Progenitor cell of endocrine pancreas (in vitro differentiated cells): Measurements from ENCODE around the gene GARS1. TPM values are rescaled to one million over a fixed set of nuclear protein-coding genes. Genes with fewer than 3 reads are reported as not detected.

Experiments
- DNase-seq: peaks from one replicate; pipeline ENCODE4 v3.0.0; 2021; ENCODE audit warnings: low spot score; ENCODE audit not compliant: unreplicated experiment
- H3K27ac Mint-ChIP-seq: 2 replicates; pipeline ENCODE4 v1.8.0; 2021; ENCODE audit warnings: mild to moderate bottlenecking, moderate library complexity, mixed read lengths
- H3K27me3 Mint-ChIP-seq: 2 replicates; pipeline ENCODE4 v1.8.0; 2021; ENCODE audit warnings: mixed read lengths
- H3K36me3 Mint-ChIP-seq: 2 replicates; pipeline ENCODE4 v1.8.0; 2022; ENCODE audit warnings: mixed read lengths; ENCODE audit not compliant: insufficient read depth
- H3K4me1 Mint-ChIP-seq: 2 replicates; pipeline ENCODE4 v1.8.0; 2021; ENCODE audit warnings: low read depth, mixed read lengths
- H3K4me3 Mint-ChIP-seq: 2 replicates; pipeline ENCODE4 v1.8.0; 2021; ENCODE audit warnings: low read depth, mild to moderate bottlenecking, moderate library complexity, mixed read lengths
- H3K9me3 Mint-ChIP-seq: 2 replicates; pipeline ENCODE4 v1.8.0; 2021; ENCODE audit warnings: low read depth, mixed read lengths
- total RNA-seq: library from RNA; stranded (reverse); gene quantifications from 2 replicates; pipeline ENCODE4 v1.2.1, GENCODE V29; 2021
- TF ChIP-seq, protein P1 (sequence below): fragments of 200-600 bp; sonication (generic); IDR thresholded peaks from one replicate; pipeline ENCODE4 v1.5.0; 2021; ENCODE audit warnings: antibody characterized with exemption, mild to moderate bottlenecking; ENCODE audit not compliant: unreplicated experiment

The GARS1 gene
- total RNA-seq, 1 donor from 2014 or later, result 117 TPM

DNA sequence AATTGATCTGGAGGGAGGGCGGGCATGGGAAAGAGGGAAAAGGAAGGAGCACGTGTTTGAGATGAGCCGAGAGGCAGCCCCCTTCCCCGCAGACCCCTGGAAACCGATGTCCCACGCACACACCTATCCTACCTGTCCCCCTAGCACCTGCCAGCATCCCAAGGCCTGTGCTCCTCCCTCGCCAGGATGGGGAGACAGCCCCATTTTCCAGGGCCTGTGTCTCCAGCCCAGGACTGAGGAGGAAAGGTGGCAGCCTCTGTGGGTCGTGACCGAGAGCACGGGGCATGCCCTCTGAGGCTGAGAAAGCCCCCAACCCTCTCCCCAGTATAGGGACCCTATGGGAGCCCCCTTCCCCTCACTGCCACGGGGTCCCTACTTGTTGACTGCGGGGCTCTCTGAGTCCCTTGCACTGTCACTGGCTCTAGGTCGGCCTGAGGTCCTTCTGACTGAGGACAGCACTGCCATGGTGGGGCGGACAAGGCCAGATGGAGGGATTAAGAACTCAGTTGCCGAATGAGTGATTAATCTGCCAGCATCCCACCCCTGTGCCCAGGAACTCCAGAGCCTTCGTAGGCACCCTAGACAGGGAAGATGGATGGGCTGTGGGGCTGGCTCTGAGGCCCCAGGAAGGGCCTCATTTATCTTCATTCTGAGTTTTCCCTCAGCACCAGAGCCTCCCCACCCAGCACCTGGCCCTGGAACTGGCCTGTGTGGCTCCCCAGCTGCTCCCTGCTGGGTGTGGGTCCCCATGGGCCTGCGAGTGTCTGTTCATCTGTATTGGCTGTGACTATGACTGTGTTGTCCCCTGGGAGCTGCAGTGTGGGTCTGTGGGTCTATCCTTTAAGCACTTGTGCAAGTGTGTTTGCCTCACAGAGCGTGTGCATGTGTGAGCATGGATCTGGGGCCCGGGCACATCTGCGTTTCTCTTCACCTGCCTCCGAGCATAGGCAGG, 61.6 kb downstream of the GARS1 start:
- Mint-ChIP-seq H3K36me3 (peaks cover 8% of the 10 kb centered on the region), H3K27me3 (no peaks in the 10 kb centered on the region), H3K9me3 (no peaks in the 10 kb centered on the region), H3K4me3 (no peak overlapping the region), H3K27ac (no peak overlapping the region), H3K4me1 (peaks cover 5% of the 10 kb centered on the region)
- DNase-seq, result no peak
- TF ChIP-seq, protein P1, sequence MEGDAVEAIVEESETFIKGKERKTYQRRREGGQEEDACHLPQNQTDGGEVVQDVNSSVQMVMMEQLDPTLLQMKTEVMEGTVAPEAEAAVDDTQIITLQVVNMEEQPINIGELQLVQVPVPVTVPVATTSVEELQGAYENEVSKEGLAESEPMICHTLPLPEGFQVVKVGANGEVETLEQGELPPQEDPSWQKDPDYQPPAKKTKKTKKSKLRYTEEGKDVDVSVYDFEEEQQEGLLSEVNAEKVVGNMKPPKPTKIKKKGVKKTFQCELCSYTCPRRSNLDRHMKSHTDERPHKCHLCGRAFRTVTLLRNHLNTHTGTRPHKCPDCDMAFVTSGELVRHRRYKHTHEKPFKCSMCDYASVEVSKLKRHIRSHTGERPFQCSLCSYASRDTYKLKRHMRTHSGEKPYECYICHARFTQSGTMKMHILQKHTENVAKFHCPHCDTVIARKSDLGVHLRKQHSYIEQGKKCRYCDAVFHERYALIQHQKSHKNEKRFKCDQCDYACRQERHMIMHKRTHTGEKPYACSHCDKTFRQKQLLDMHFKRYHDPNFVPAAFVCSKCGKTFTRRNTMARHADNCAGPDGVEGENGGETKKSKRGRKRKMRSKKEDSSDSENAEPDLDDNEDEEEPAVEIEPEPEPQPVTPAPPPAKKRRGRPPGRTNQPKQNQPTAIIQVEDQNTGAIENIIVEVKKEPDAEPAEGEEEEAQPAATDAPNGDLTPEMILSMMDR, result no peak

DNA sequence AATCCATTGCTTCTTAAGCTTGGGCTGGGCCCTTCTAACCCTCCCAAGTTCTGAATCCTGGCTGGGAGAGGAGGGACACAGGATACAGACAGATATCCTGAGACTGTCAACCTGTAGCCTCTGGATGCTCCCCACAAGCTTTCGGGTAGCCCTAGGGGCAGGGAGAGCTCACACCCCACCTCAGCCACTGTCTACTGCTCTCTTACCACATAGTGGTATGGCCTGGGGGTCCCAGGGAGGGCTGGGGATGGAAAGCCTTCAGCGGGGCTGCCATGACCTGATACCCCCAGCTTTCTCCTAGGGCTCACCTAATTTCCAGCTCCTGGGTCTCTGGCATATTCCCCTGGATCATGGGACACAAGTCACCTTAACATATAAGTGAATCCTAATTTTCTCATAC, 62.5 kb downstream of the GARS1 start:
- H3K36me3 Mint-ChIP-seq, result peaks cover 8% of the 10 kb centered on the region
- H3K9me3 Mint-ChIP-seq, result no peaks in the 10 kb centered on the region
- no peaks in the 10 kb centered on the region for H3K27me3 Mint-ChIP-seq
- no peak overlapping the region for H3K4me3 Mint-ChIP-seq
- TF ChIP-seq, protein P1, result no peak
- DNase-seq, result no peak
- H3K4me1 Mint-ChIP-seq, result peaks cover 5% of the 10 kb centered on the region
- no peak overlapping the region for H3K27ac Mint-ChIP-seq

DNA sequence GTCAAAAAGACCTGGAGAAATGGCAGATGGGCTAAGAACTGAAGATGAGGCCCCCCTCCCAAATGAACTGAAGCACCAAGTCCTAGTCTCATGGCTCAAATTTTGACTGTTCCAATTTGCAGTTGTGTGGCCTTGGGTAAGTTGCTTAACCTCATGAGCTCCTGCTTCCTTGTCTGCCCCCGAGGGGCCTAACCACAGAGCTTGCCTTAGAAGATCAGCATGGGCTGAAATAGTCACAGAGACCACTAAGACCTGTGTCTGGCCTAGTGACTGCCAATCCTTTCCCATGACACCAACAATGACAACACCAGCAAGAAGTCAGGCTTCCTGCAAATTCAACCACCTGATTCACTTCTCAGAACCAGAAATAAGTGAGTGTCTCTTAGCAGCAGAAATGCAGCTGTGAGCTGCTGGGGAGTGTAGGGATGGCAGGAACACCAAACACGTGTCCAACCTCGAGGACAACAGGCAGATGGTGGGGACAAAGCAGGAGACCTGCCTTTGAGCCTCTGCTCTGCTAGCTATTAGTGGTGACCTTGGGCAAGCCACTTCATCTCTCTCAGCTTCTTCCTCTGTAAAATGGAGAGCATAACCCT, 63.9 kb downstream of the GARS1 start:
- H3K9me3 Mint-ChIP-seq, result no peaks in the 10 kb centered on the region
- TF ChIP-seq, protein P1, result no peak

DNA sequence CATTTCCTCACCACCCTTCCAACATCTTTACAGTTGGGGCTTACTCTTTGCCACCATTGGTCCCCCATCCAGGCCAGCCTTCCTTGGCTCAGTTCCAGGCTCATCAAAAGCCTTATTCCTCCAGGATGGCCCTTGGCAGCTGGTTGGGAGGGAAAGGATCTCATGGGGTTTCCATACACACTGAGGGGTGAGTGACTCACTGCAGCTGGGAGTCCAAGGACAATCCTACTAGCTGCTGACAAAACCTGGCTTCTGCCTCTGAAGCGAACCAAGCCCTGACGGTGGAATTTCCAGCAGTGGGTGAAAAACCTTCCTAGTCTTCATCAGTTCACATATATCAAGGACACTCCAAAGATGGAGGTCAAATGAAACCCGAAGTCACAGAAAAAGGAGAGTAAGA, 64.6 kb downstream of the GARS1 start:
- TF ChIP-seq, protein P1, result no peak
- no peak for DNase-seq
- Mint-ChIP-seq H3K27ac (no peak overlapping the region), H3K27me3 (no peaks in the 10 kb centered on the region), H3K4me1 (peaks cover 5% of the 10 kb centered on the region), H3K9me3 (no peaks in the 10 kb centered on the region), H3K4me3 (no peak overlapping the region), H3K36me3 (peaks cover 8% of the 10 kb centered on the region)

More for the DNA sequence above, 63.9 kb downstream of the GARS1 start:
- Mint-ChIP-seq H3K4me3 (no peak overlapping the region), H3K27ac (no peak overlapping the region), H3K36me3 (peaks cover 8% of the 10 kb centered on the region), H3K4me1 (peaks cover 5% of the 10 kb centered on the region), H3K27me3 (no peaks in the 10 kb centered on the region)
- DNase-seq, result no peak

DNA sequence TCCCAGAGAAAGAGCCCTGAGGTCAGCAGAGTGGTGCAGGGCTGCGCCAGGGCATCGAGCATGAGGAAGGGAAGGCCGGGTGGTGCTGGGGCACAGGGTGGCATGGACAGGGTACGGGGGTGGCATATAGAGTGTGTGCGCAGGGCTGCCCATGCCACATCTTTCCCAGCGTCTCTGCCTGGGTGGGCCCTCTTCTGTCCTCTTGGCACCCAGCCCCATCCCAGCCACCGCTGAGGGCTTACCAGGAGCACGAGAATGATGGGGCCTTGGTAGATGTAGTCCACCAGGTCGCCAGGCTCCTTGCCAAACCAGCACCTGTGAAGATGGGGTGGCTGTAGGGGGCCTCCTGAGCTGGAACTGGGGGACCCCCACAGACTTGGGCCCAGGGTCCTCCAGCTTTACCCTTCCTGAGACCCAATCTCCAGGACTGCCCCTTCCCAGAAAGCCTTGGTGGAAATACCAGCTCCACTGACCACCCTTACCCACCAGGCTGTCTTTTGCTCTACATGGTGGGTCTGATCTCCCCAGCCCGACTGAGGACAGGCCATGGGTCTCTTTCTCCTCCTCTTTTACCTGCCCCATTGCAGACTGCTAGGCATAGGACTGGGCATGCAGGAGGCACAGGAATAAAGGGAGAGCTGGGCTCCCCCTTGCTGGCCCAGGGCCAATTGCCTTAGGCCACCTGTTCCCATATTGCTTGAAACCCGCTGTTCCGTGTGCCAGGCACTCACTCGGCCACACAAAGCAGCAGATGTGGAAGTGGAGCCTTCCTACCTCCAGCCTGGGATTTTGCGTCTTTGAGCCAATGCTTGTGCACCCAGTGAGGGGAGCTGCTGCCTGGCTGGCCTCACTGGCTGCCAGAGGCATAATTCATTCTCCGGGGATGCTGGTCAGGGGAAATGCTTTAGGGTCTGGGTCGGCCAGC, 65.9 kb downstream of the GARS1 start:
- Mint-ChIP-seq H3K27ac (no peak overlapping the region), H3K27me3 (no peaks in the 10 kb centered on the region), H3K36me3 (peaks cover 1% of the 10 kb centered on the region), H3K4me1 (peaks cover 5% of the 10 kb centered on the region), H3K9me3 (no peaks in the 10 kb centered on the region), H3K4me3 (no peak overlapping the region)
- no peak for DNase-seq
- TF ChIP-seq, protein P1, result no peak
